CD4-positive, alpha-beta T cell (primary cell): Measurements from ENCODE around the gene ANKRD33. TPM values are rescaled to one million over a fixed set of nuclear protein-coding genes. Genes with fewer than 3 reads are reported as not detected.

Experiments
- ATAC-seq: fragments of 200-7000 bp; cut with Tn5 transposase; one replicate; pipeline ENCODE4 v1.10.0; 2022; ENCODE audit warnings: mild to moderate bottlenecking; ENCODE audit not compliant: poor library complexity
- CTCF ChIA-PET: fragments of 350-600 bp; sonication (Branson Sonifier 250); formaldehyde crosslinking; loops from one replicate; lab custom pipeline; 2021; ENCODE audit warnings: antibody characterized with exemption, inconsistent platforms; lab: Charles Lee
- POLR2A ChIA-PET: fragments of 350-600 bp; sonication (Branson Sonifier 250); formaldehyde crosslinking; loops from one replicate; lab custom pipeline; 2021; ENCODE audit warnings: antibody characterized with exemption, inconsistent platforms; lab: Charles Lee
- DNase-seq, 14 experiments: peaks; one replicate each; pipeline ENCODE4 v3.0.0-alpha.2; 2013 to 2020; ENCODE audit warnings: mixed read lengths in 2 of 14
- H3K27ac ChIP-seq, 2 donors: one replicate each; pipeline versions ENCODE4 v1.5.1 to v1.7.0; 2013; ENCODE audit warnings: low read length in 2 of 2, low read depth in 1 of 2, mild to moderate bottlenecking in 1 of 2
- H3K27me3 ChIP-seq, 2 experiments: 1 replicate in 1 of 2; 2 replicates in 1 of 2; pipeline versions ENCODE4 v1.6.1 to v1.7.0; 2013; ENCODE audit warnings: low read length in 2 of 2, control low read depth in 1 of 2, mild to moderate bottlenecking in 1 of 2, moderate library complexity in 1 of 2; ENCODE audit not compliant: insufficient read depth in 2 of 2, control insufficient read depth in 1 of 2
- H3K36me3 ChIP-seq: one replicate; pipeline ENCODE4 v1.6.1; 2013; ENCODE audit warnings: low read length, control low read depth; ENCODE audit not compliant: insufficient read depth
- H3K4me1 ChIP-seq: one replicate; pipeline ENCODE4 v1.6.1; 2013; ENCODE audit warnings: low read length, control low read depth; ENCODE audit not compliant: insufficient read depth
- H3K4me3 ChIP-seq: one replicate; pipeline ENCODE4 v1.5.1; 2013; ENCODE audit warnings: mild to moderate bottlenecking, low read length, moderate library complexity
- H3K9me3 ChIP-seq, 2 experiments: 1 replicate in 1 of 2; 2 replicates in 1 of 2; pipeline versions ENCODE4 v1.6.1 to v1.7.0; 2013; ENCODE audit warnings: low read length in 2 of 2, mild to moderate bottlenecking in 2 of 2, control low read depth in 1 of 2, moderate library complexity in 1 of 2; ENCODE audit not compliant: control insufficient read depth in 1 of 2, insufficient read depth in 1 of 2
- H3K27ac Mint-ChIP-seq: one replicate; pipeline ENCODE4 v1.8.0; 2020; ENCODE audit warnings: mixed read lengths
- H3K27me3 Mint-ChIP-seq: one replicate; pipeline ENCODE4 v1.8.0; 2021; ENCODE audit warnings: mixed read lengths
- H3K36me3 Mint-ChIP-seq: one replicate; pipeline ENCODE4 v1.8.0; 2021; ENCODE audit warnings: low read depth, mixed read lengths
- H3K4me1 Mint-ChIP-seq: one replicate; pipeline ENCODE4 v1.8.0; 2021; ENCODE audit warnings: low read depth, mixed read lengths
- H3K4me3 Mint-ChIP-seq: one replicate; pipeline ENCODE4 v1.8.0; 2020; ENCODE audit warnings: mild to moderate bottlenecking, mixed read lengths
- H3K9me3 Mint-ChIP-seq: one replicate; pipeline ENCODE4 v1.8.0; 2020; ENCODE audit warnings: mixed read lengths
- CTCF ChIP-seq: fragments of 200-600 bp; IDR thresholded peaks from one replicate; pipeline ENCODE4 v1.8.0; 2022; ENCODE audit warnings: antibody characterized with exemption, mild to moderate bottlenecking
- intact Hi-C, 2 experiments: fragments of 100-400 bp; cut with DNase I in 1 of 2; cut with micrococcal nuclease in 1 of 2; formaldehyde crosslinking; loops; one replicate each; pipeline versions ENCODE4 v1.15.1 to v1.9.0; 2023 to 2025; cut with DNase I, micrococcal nuclease
- total RNA-seq, 174 experiments: library from RNA in 2 of 174; stranded (reverse) in 2 of 174; gene quantifications; one replicate each; pipeline ENCODE4 v1.2.3 and lab custom pipeline; 2021 to 2026

ANKRD33 gene
- total RNA-seq, 2 experiments from 2014 or later, result not detected

DNA sequence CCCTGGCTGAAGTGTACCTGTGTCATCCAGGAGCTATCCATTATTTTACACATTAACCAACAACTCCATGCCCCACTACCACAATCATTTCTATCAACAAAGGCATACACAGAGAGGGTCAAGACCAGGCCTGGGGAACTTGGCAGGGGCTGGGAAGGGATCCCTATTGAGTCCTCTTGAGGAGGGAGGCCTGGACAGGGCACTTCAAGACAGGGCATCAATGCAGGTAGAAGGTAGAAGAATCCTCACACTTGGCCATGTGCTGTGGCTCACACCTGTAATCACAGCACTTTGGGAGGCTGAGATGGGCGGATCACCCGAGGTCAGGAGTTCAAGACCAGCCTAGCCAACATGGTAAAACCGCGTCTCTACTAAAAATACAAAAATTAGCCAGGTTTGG, 13.4 kb upstream of the ANKRD33 start:
- Histone ChIP-seq H3K4me1 (peaks cover under 1% of the 10 kb centered on the region), H3K9me3 (no peaks in the 10 kb centered on the region), H3K36me3 (no peaks in the 10 kb centered on the region), H3K27me3 (peaks cover 11% of the 10 kb centered on the region in 2 experiments), H3K27ac (no peak overlapping the region), H3K4me3 (no peak overlapping the region)
- ATAC-seq, result no peak
- H3K4me3 Mint-ChIP-seq, result no peak overlapping the region
- peaks cover 21% of the 10 kb centered on the region for H3K27me3 Mint-ChIP-seq
- peaks cover 7% of the 10 kb centered on the region for H3K4me1 Mint-ChIP-seq
- intact Hi-C loops, result no loop called here
- no peak overlapping the region for H3K27ac Mint-ChIP-seq
- H3K9me3 Mint-ChIP-seq, result no peaks in the 10 kb centered on the region
- ChIA-PET CTCF (interaction anchor here (1.6 kb wide), 1 partner anchor 12 kb away, joined by 3 read pairs; no protein-coding TSS in a partner anchor), POLR2A (interaction anchor here (0.7 kb wide), 1 partner anchor 54 kb away, joined by 3 read pairs; no protein-coding TSS in a partner anchor)
- no peak for DNase-seq
- no peaks in the 10 kb centered on the region for H3K36me3 Mint-ChIP-seq
- no peak for TF ChIP-seq CTCF

- no peak overlapping the region for H3K27ac ChIP-seq
- DNase-seq (no peak), ATAC-seq (no peak)
- H3K9me3 Mint-ChIP-seq, result no peaks in the 10 kb centered on the region
- H3K27me3 ChIP-seq, result no peaks in the 10 kb centered on the region
- no peak overlapping the region for H3K4me3 Mint-ChIP-seq
- no peaks in the 10 kb centered on the region for H3K36me3 Mint-ChIP-seq
- ChIA-PET POLR2A (no interaction called here), CTCF (interaction anchor here (0.6 kb wide), 1 partner anchor 42 kb away, joined by 3 read pairs; no protein-coding TSS in a partner anchor)
- no peaks in the 10 kb centered on the region for H3K27me3 Mint-ChIP-seq
- no peaks in the 10 kb centered on the region for H3K4me1 Mint-ChIP-seq
- H3K4me1 ChIP-seq, result no peaks in the 10 kb centered on the region
- H3K36me3 ChIP-seq, result no peaks in the 10 kb centered on the region
- no peak for TF ChIP-seq CTCF
- peaks cover 0 to 5% of the 10 kb centered on the region in 2 experiments for H3K9me3 ChIP-seq
- intact Hi-C loops, result loop anchor here in 1 of 2 experiments (5.0 kb wide), 1 partner anchor 457 kb away; the partner anchor contains the start of gene SLC4A8
- H3K27ac Mint-ChIP-seq, result no peak overlapping the region
- no peak overlapping the region for H3K4me3 ChIP-seq
Measured at GRCh38 chr12:51879102-51879501, 8.8 kb upstream of the ANKRD33 start.

- Mint-ChIP-seq H3K27ac (no peak overlapping the region), H3K4me1 (peaks cover 21% of the 10 kb centered on the region), H3K36me3 (no peaks in the 10 kb centered on the region), H3K9me3 (no peaks in the 10 kb centered on the region), H3K27me3 (no peaks in the 10 kb centered on the region), H3K4me3 (no peak overlapping the region)
- ChIA-PET CTCF (no interaction called here), POLR2A (no interaction called here)
- Histone ChIP-seq H3K9me3 (peaks cover 0 to 8% of the 10 kb centered on the region in 2 experiments), H3K27ac (no peak overlapping the region), H3K27me3 (no peaks in the 10 kb centered on the region), H3K4me3 (no peak overlapping the region), H3K36me3 (no peaks in the 10 kb centered on the region), H3K4me1 (peaks cover 11% of the 10 kb centered on the region)
- intact Hi-C loops, result no loop called here
- no peak for TF ChIP-seq CTCF
- DNase-seq (no peak), ATAC-seq (no peak)
Measured at GRCh38 chr12:51883295-51883694, 4.6 kb upstream of the ANKRD33 start.
